Spleen (tissue), 11 donors: ENCODE measurements around the gene HSDL2. TPM values are rescaled to one million over a fixed set of nuclear protein-coding genes. Genes with fewer than 3 reads are reported as not detected.

Source experiments
- DNase-seq: peaks from one replicate; pipeline ENCODE4 v3.0.0-alpha.2; 2020
- H3K27ac ChIP-seq, 8 donors: fragments of 200-600 bp; sonication (generic) in 7 of 8; 1 replicate in 4 of 8; 2 replicates in 4 of 8; pipeline versions ENCODE4 v1.5.0 to v1.8.0; 2016 to 2021; ENCODE audit warnings: inconsistent platforms in 4 of 8, mild to moderate bottlenecking in 4 of 8, moderate library complexity in 1 of 8
- H3K27me3 ChIP-seq, 7 donors: fragments of 200-600 bp; sonication (generic) in 6 of 7; replicated peaks in 1 of 7; 1 replicate in 4 of 7; 2 replicates in 3 of 7; pipeline versions ENCODE4 v1.5.0 to v1.8.0; 2016 to 2021; ENCODE audit warnings: inconsistent platforms in 3 of 7, mild to moderate bottlenecking in 1 of 7
- H3K36me3 ChIP-seq, 6 donors: fragments of 200-600 bp; sonication (generic) in 5 of 6; 1 replicate in 4 of 6; 2 replicates in 2 of 6; pipeline versions ENCODE4 v1.5.0 to v1.8.0; 2016 to 2021; ENCODE audit warnings: inconsistent platforms in 2 of 6
- H3K4me1 ChIP-seq, 6 donors: fragments of 200-600 bp; sonication (generic) in 5 of 6; 1 replicate in 3 of 6; 2 replicates in 3 of 6; pipeline versions ENCODE4 v1.5.0 to v1.8.0; 2016 to 2021; ENCODE audit warnings: inconsistent platforms in 3 of 6
- H3K4me3 ChIP-seq, 8 donors: fragments of 200-600 bp; sonication (generic) in 7 of 8; 1 replicate in 4 of 8; 2 replicates in 4 of 8; pipeline versions ENCODE4 v1.5.0 to v1.8.0; 2016 to 2021; ENCODE audit warnings: inconsistent platforms in 4 of 8, mild to moderate bottlenecking in 4 of 8, moderate library complexity in 2 of 8
- H3K9me3 ChIP-seq, 8 donors: fragments of 200-600 bp; sonication (generic) in 7 of 8; 1 replicate in 4 of 8; 2 replicates in 4 of 8; pipeline versions ENCODE4 v1.5.0 to v1.8.0; 2016 to 2021; ENCODE audit warnings: inconsistent platforms in 4 of 8
- CTCF ChIP-seq, 11 experiments: fragments of 200-600 bp in 7 of 11; fragments of 450-650 bp in 4 of 11; sonication (generic) in 4 of 11; IDR thresholded peaks in 8 of 11; conservative IDR thresholded peaks in 3 of 11; 1 replicate in 7 of 11; 2 replicates in 4 of 11; pipeline versions ENCODE4 v1.4.0 to v1.8.0; 2016 to 2021; ENCODE audit warnings: antibody characterized with exemption in 11 of 11, inconsistent platforms in 4 of 11, mild to moderate bottlenecking in 1 of 11
- POLR2A ChIP-seq, 3 donors: fragments of 450-650 bp; IDR thresholded peaks; one replicate each; pipeline ENCODE4 v1.5.1; 2017; ENCODE audit warnings: antibody characterized with exemption in 3 of 3, mild to moderate bottlenecking in 1 of 3
- POLR2AphosphoS5 ChIP-seq, 3 donors: sonication (generic); formaldehyde crosslinking; IDR thresholded peaks; one replicate each; pipeline ENCODE4 v1.5.1; 2017; ENCODE audit warnings: antibody characterized with exemption in 3 of 3
- WGBS, 5 donors: extraction: QIAGEN DNeasy Blood & Tissue Kit in 3 of 5; methylation state at CpG; one replicate each; pipeline versions ENCODE4 v1.1.5 to v1.1.7; 2013 to 2018; 5-methylcytosine and 5-hydroxymethylcytosine counted together
- intact Hi-C: fragments of 100-400 bp; cut with DNase I; formaldehyde crosslinking; loops from one replicate; pipeline ENCODE4 v1.15.0; 2023; ENCODE audit warnings: low total_unique reads
- polyA plus RNA-seq, 3 donors: library from polyadenylated mRNA; stranded (reverse); fragments of 200-250 nt; gene quantifications; one replicate each; pipeline ENCODE4 v1.2.1, GENCODE V29; 2013
- total RNA-seq, 7 donors: library from RNA; depleted of rRNA in 3 of 7; stranded (reverse); fragments of >200 nt in 3 of 7; fragmentation: NEBNext Ultra II Directional in 4 of 7; extraction: Animal tissue kit (Norgen Biotek cat#: 25700) in 4 of 7; gene quantifications; one replicate each; pipeline versions ENCODE4 v1.1.0 to v1.2.1, GENCODE V29; 2016 to 2021
- donor health status: healthy with polysubstance abuse.
- donor health status: DM: no; HTN: no; CAD: no; lungs with moderate emphysema.
- donor health status: DM: no; HTN: no; CAD: no.
- donor health status: Bipolar disorder and iron deficiency.
- donor health status: healthy.
- donor health status: DM: no; HTN: no; CAD: no.
- donor health status: DM: yes; HTN: yes; CAD: no.

The HSDL2 gene
- total and polyA plus RNA-seq, 10 donors = 11.2 to 42.6 (median 30.3) TPM

- H3K27ac ChIP-seq = no peak overlapping the region
- H3K4me3 ChIP-seq = no peak overlapping the region
- H3K36me3 ChIP-seq = peaks cover 0 to 50% (median 12%) of the 10 kb centered on the region in 6 donors
- H3K4me1 ChIP-seq = no peaks in the 10 kb centered on the region
- no peak for DNase-seq
- TF ChIP-seq CTCF (IDR thresholded peaks at IDR 0.05 in 8 of 11, conservative IDR thresholded peaks at IDR 0.05 in 3 of 11) = no peak
- no peak for TF ChIP-seq POLR2A (IDR thresholded peaks at IDR 0.05)
- no peak for TF ChIP-seq POLR2AphosphoS5 (IDR thresholded peaks at IDR 0.05)
- 82 to 93% (median 87%) methylated on average over 5 of the region's 5 CpGs for WGBS, 5 donors
- H3K9me3 ChIP-seq = no peaks in the 10 kb centered on the region
- intact Hi-C loops = no loop called here
- H3K27me3 ChIP-seq = no peaks in the 10 kb centered on the region
Observed at GRCh38 chr9:112421771-112422222, 41.9 kb downstream of the HSDL2 start.

- no peak for DNase-seq
- Histone ChIP-seq H3K9me3 (no peaks in the 10 kb centered on the region), H3K27ac (no peak overlapping the region), H3K36me3 (peaks cover 0 to 52% (median 12%) of the 10 kb centered on the region in 6 donors), H3K4me1 (no peaks in the 10 kb centered on the region), H3K27me3 (no peaks in the 10 kb centered on the region), H3K4me3 (no peak overlapping the region)
- intact Hi-C loops = no loop called here
- WGBS, 5 donors = 91 to 96% (median 95%) methylated on average over 3 of the region's 3 CpGs
- TF ChIP-seq CTCF (IDR thresholded peaks at IDR 0.05 in 8 of 11, conservative IDR thresholded peaks at IDR 0.05 in 3 of 11) (no peak), POLR2AphosphoS5 (IDR thresholded peaks at IDR 0.05) (no peak), POLR2A (IDR thresholded peaks at IDR 0.05) (no peak)
Observed at GRCh38 chr9:112422417-112423148, 42.7 kb downstream of the HSDL2 start.

- WGBS, 5 donors = 88 to 97% (median 92%) methylated on average over 6 of the region's 6 CpGs
- no peaks in the 10 kb centered on the region for H3K9me3 ChIP-seq
- intact Hi-C loops = no loop called here
- no peak overlapping the region for H3K27ac ChIP-seq
- TF ChIP-seq CTCF (IDR thresholded peaks at IDR 0.05 in 8 of 11, conservative IDR thresholded peaks at IDR 0.05 in 3 of 11) = no peak
- TF ChIP-seq POLR2AphosphoS5 (IDR thresholded peaks at IDR 0.05) = no peak
- H3K4me1 ChIP-seq = no peaks in the 10 kb centered on the region
- no peaks in the 10 kb centered on the region for H3K27me3 ChIP-seq
- H3K4me3 ChIP-seq = no peak overlapping the region
- DNase-seq = no peak
- peaks cover 0 to 73% (median 0%) of the 10 kb centered on the region in 6 donors for H3K36me3 ChIP-seq
Observed at GRCh38 chr9:112430006-112430522, 50.2 kb downstream of the HSDL2 start.
